SK-N-MC (cell line): ENCODE results near the gene PDZD2.

Source experiments
- EZH2 ChIP-seq: fragments of 200-600 bp; sonication (generic); IDR thresholded peaks from one replicate; pipeline ENCODE4 v1.6.1; 2017; ENCODE audit warnings: antibody characterized with exemption
- FOXP2 ChIP-seq: optimal IDR thresholded peaks from 2 replicates; pipeline ENCODE3; 2011; ENCODE audit warnings: mild to moderate bottlenecking, moderate library complexity; ENCODE audit not compliant: insufficient read depth; ENCODE audit errors: extremely low read length, control extremely low read depth
- POLR2AphosphoS5 ChIP-seq: IDR thresholded peaks from 2 replicates; pipeline ENCODE4 v1.6.1; 2012; ENCODE audit warnings: mild to moderate bottlenecking, low read depth, low read length, borderline replicate concordance

GRCh38 chr5:31656806-31657205 lies 17.9 kb downstream of the PDZD2 start:
- TF ChIP-seq POLR2AphosphoS5: no peak
- TF ChIP-seq FOXP2: no peak
- no peak for TF ChIP-seq EZH2
